GM11168 (cell line): ENCODE results near the gene MAP3K15.
"Not testable (repeated sequence)": the region's sequence is repeated elsewhere in the genome, so short reads cannot be mapped to it uniquely, and the experiment has no call there.

ENCODE experiments used
- in situ Hi-C: fragments of 300-500 bp; cut with MboI; formaldehyde crosslinking; loops from one replicate; pipeline ENCODE4 v1.12.0; 2022; ENCODE audit warnings: low sequenced_read_pairs; ENCODE audit not compliant: unreplicated experiment

MAP3K15 gene

GRCh38 chrX:19539665-19540064 is 24.4 kb upstream of the MAP3K15 start:
- in situ Hi-C loops = no loop called here

GRCh38 chrX:19535476-19535875 is 20.2 kb upstream of the MAP3K15 start:
- in situ Hi-C loops = no loop called here

GRCh38 chrX:19532709-19533108 is 17.4 kb upstream of the MAP3K15 start:
- in situ Hi-C loops = no loop called here

GRCh38 chrX:19517965-19518364 is 2.7 kb upstream of the MAP3K15 start:
- in situ Hi-C loops = no loop called here

- in situ Hi-C loops = no loop called here
Measured at GRCh38 chrX:19515615-19516105, 352 bp upstream of the MAP3K15 start.

- in situ Hi-C loops = no loop called here
Measured at GRCh38 chrX:19513383-19513782, 1.9 kb downstream of the MAP3K15 start.

GRCh38 chrX:19512961-19513360 is 2.3 kb downstream of the MAP3K15 start:
- in situ Hi-C loops = no loop called here

GRCh38 chrX:19512359-19512758 is 2.9 kb downstream of the MAP3K15 start:
- in situ Hi-C loops = no loop called here

GRCh38 chrX:19511796-19512195 is 3.5 kb downstream of the MAP3K15 start:
- in situ Hi-C loops = not testable (repeated sequence)

- in situ Hi-C loops = no loop called here
Measured at GRCh38 chrX:19496711-19497110, 18.6 kb downstream of the MAP3K15 start.

- in situ Hi-C loops = no loop called here
Measured at GRCh38 chrX:19487520-19488200, 27.6 kb downstream of the MAP3K15 start.

- in situ Hi-C loops = no loop called here
Measured at GRCh38 chrX:19479458-19479857, 35.9 kb downstream of the MAP3K15 start.

GRCh38 chrX:19468383-19468782 is 46.9 kb downstream of the MAP3K15 start:
- in situ Hi-C loops = not testable (repeated sequence)

GRCh38 chrX:19462879-19463278 is 52.4 kb downstream of the MAP3K15 start:
- in situ Hi-C loops = no loop called here

- in situ Hi-C loops = no loop called here
Measured at GRCh38 chrX:19462231-19462630, 53.1 kb downstream of the MAP3K15 start.

GRCh38 chrX:19457662-19458061 is 57.6 kb downstream of the MAP3K15 start:
- in situ Hi-C loops = no loop called here

GRCh38 chrX:19448077-19448476 is 67.2 kb downstream of the MAP3K15 start:
- in situ Hi-C loops = no loop called here

- in situ Hi-C loops = no loop called here
Measured at GRCh38 chrX:19446397-19446796, 68.9 kb downstream of the MAP3K15 start.

GRCh38 chrX:19445772-19446171 is 69.5 kb downstream of the MAP3K15 start:
- in situ Hi-C loops = not testable (repeated sequence)

GRCh38 chrX:19443869-19444526 is 71.3 kb downstream of the MAP3K15 start:
- in situ Hi-C loops = no loop called here

- in situ Hi-C loops = no loop called here
Measured at GRCh38 chrX:19440713-19441112, 74.6 kb downstream of the MAP3K15 start.

- in situ Hi-C loops = not testable (repeated sequence)
Measured at GRCh38 chrX:19422661-19423060, 92.6 kb downstream of the MAP3K15 start.
